Measurements from ENCODE around the gene HYDIN.

HYDIN gene

DNA sequence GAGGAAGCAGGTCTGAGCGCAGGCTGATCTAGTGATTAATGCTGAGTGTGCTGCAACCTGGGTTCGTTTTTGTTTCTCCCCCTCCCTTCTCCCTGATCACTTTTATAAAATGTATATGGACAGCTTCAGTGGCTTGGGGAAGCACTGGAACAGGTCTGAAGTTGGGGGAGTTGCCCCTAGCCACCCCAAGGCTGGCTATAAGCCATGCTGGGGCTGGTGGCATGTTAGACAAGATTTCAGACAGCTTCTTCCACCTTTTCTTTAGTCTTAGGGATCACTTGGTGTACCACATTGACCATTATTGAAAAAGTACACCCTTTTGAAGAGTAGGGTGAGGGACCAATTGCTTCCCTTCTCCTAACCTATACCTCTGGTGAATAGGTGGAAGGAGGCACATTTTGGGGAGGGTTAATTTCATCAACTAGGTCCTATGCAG lies 425.8 kb downstream of the HYDIN start:
- intact Hi-C loops (cut with DNase I) = no loop called here
- no peak for DNase-seq

DNA sequence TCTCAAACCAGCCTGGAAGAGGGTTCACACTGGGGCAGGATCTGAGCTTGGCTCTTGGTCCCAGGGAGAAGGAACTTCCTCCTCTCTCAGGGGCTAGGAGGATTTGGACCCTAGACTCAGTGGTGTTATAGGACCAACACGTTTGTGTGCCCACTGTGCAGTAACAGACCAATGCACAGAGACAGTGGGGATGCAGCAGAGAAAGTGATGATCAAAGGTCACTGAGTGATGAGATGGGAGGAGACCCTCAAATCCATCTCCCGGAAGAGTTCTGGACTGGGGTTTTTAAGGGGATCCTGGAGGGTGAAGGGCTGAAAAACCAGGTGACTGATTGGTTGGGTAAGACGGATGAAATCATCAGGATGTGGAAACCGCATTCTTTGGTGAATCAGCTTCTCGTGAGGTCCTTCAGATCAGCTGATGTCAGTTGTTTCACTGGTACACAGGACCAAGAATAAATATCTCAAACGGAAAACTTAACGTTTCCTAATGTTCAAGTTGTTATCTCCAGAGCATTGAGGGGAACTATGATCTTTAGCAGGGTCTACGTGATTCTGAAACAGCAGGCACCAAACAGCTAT lies 426.3 kb downstream of the HYDIN start:
- no peak for DNase-seq
- intact Hi-C loops (cut with DNase I) = no loop called here

DNA sequence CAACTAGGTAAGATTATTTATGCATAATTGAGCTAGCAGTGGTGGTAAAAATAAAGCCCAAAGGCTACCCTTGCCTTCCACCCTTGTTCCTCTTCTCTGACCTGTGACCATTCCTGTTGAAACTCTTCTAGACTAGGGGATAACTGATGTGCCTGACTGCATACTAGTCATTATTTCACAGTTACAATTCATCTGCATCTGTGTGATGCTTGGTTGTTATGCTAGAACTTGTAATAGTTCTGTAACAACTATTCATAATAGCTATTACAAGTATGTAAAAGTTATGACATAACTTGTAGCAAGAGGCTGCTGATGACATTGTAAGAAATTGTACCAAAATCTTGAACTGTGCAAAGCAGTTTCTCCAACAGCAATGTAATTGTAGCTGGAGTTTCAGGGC lies 427.2 kb downstream of the HYDIN start:
- no peak for DNase-seq
- intact Hi-C loops (cut with DNase I) = no loop called here

DNA sequence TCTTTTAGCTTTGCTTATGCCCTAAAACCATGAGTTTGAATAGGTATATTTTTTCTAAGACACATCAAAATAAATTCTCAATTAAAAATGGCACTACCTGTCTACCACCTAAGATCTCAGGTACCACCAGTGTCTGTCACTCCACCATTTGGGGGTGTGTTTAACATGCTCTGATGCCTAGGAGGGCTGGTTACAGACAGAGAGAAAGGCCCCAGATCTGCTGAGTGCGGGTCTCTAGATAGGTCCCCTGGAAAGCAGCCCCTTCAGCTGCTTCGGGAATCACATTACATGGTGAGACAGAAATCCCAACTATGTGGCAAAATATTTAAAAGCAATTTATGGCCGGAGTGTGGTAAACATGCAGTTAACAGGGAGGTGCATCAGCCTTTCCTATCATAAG lies 428.9 kb downstream of the HYDIN start:
- no peak for DNase-seq
- intact Hi-C loops (cut with DNase I) = no loop called here

DNA sequence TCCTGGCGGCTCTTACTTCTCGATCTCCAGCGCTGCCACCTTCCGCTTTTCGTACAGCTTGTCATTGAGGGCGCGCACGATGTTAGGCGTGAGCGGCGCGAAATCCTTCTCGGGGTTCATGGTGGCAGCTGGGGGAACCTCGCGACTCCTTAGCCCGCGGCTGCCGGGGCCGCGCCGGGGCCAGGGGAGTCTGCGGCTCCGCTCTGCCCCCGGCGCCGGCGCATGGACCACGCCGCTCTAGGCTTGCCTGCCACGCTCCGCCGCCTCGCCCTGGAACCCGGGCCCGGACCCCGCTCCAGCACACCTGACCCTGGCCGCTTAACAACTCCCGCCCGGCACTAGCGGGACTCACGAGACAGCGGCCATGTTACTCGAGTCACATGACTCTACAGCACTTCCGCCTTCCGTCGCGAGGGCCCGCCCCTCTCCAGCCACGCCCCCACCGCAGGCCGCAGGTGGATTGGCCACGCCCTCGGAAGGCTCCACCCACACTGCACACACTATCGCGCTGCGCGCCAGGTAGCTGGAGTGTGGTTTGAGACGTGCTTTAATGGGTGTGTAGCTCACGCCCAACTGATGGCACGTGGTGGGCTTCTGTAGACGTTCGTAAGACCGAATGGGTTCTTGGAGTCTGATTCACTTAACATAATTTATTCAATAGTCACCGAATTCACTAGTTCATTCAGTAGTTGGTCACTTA lies 429.6 kb downstream of the HYDIN start, which contains the start of gene VAC14:
Gene VAC14 (minus strand): TSS at position 378 of the 700 bp plus-strand sequence. CDS start 258 bp downstream, at position 120.
- DNase-seq = peak; percentile 87 to 97 (median 92)
- intact Hi-C loops (cut with DNase I) = no loop called here

DNA sequence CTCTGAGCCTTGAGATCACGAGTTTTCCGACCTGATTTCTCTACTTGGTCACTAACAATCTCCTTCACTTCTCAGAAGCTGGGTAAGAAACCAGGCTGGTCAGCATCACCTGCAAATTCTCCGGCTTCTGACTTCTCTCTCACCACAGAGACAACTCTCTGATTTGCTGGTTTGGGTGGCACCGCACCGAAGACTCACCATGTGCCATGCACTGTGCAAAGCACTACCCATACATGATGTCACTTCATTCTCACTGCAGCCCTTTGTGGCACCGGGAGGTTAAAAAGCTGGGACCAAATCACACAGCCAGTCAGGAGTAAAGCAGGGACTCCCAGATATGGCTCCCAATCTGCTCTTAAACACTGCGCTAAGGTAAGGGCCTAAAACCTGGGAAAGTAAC lies 430.2 kb downstream of the HYDIN start:
- peak in 7 of 42 donors; percentile 2 to 31 (median 10) for DNase-seq
- intact Hi-C loops (cut with DNase I) = no loop called here

DNA sequence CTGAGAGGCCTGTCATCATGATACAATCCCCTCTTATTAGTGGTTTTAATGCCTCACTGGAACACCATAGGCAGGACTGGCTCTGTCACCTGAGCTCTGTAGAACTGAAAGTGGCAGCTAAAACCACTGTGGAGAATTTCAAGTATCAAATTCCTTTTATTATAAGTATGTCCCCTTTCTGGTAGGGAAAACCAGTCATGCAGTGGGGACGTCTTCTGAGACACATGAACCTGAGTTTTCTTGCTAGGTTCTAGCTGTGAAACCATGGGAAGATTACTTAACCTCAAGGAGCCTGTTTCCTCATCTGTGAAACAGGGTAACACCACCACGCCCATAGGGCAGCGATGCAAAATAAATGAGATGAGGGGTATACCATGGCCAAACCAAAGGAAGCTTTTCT lies 434.2 kb downstream of the HYDIN start:
- intact Hi-C loops (cut with DNase I) = no loop called here
- DNase-seq = no peak

DNA sequence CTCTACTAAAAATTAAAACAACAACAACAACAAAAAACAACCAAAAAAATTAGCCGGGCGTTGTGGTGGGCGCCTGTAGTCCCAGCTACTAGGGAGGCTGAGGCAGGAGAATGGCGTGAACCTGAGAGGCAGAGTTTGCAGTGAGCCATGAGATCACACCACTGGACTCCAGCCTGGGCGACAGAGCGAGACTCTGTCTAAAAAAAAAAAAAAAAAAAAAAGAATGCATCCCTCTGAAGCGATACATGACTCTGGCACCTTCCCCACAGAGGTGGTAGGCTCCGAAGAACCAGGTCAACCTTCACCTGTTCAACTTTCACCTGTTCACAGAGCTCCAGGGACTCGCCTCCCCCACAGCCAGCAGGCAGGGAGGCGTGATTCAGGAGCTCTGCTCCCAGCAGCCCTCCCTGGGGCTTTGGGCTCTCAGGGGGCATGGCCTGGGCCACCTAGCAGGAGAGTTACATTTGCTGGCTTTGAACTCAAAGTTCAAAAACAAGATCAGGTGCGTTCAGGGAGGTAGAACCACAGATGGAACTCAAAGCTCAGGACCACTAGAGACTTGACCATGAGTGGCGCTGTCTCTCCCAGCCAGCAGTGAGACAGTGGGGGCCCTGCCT lies 435.1 kb downstream of the HYDIN start:
- intact Hi-C loops (cut with DNase I) = no loop called here
- no peak for DNase-seq

DNA sequence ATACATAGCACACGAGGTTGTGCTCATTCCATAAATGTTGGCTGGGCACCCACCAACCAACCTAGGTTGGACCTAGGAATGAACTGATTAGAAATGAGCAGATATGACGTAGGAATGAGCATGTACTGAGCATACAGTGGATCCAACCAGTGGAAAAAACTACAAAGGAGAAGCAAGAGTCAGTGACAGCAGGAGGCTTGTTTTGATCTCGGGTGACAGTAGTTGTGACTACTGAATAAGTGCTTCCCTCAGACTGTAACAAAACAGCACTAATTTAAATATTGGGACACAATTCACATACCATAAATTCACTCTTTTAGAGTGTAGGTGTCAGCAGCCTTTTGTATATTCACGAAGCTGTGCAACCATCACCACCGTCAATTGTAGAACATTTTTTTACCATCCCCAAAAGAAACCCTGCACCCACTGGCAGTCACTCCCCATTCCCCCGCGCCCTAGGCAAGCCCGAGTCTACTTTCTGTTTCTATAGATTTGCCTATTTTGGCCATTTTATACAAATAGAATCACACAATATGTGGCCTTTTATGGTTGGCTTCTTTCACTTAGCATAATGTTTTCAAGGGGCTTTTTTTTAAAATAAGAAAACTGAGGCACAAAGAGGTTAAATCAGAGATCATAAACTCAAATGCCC lies 436.5 kb downstream of the HYDIN start:
- intact Hi-C loops (cut with DNase I) = no loop called here
- no peak for DNase-seq

DNA sequence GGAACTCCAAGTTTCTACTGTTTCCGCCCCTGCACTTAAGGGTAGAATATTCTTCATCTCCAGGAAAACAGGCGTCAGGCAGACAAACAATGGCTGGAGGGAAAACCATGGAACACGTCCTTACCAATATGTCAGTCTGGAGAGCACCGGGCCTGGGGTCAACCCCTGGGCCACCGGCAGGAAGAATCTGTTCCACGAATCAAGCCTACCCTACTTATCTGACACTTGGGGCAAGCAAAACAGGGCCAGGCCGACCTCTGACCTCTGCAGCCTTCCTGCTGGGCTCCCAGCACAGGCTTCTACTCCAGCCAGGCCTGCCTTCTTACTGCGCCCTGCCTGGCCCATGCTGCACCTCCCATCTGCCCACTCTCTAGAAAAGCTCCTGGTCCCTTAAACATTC lies 439.7 kb downstream of the HYDIN start:
- DNase-seq = no peak
- intact Hi-C loops (cut with DNase I) = no loop called here

DNA sequence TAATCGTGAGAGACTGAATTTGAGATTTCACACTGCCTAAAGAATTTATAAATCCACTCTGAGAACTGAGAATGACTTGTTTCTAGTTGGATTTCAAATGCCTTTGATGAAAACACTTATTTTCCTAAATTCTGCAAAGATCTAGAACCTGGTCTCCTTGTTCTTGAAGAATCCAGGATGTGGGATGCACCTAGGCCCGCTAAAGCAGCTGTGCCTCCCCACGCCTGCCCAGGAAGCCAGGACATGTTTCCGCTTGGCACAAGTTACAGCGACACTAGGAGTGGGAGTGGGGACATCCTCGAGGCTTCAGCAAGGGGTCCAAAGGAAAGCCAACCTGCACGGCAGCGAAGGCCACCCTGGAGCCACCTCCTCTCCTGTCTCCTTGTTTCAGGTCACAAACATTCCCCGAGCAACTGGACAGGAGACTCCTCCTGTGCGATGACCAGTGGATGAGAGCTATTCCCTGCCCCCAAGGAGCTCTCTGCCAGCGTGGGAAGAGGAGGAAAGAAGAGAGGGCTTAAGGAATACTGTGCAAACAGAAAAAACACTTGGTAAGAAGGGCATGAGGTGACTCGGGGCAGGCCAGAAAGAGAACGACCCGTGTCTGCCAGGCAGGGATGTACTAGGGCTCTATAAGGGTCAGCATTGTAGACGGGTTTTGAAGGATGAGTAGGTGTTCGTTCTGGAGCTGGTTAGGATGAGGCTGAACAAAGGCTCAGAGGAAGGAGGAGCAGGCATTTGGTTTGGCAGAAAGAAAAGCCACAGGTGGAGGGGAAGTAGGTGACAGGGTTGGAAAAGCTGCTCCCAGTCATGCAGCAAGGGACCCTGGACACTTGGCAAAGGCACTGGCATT lies 440.7 kb downstream of the HYDIN start:
- no peak for DNase-seq
- intact Hi-C loops (cut with DNase I) = no loop called here

DNA sequence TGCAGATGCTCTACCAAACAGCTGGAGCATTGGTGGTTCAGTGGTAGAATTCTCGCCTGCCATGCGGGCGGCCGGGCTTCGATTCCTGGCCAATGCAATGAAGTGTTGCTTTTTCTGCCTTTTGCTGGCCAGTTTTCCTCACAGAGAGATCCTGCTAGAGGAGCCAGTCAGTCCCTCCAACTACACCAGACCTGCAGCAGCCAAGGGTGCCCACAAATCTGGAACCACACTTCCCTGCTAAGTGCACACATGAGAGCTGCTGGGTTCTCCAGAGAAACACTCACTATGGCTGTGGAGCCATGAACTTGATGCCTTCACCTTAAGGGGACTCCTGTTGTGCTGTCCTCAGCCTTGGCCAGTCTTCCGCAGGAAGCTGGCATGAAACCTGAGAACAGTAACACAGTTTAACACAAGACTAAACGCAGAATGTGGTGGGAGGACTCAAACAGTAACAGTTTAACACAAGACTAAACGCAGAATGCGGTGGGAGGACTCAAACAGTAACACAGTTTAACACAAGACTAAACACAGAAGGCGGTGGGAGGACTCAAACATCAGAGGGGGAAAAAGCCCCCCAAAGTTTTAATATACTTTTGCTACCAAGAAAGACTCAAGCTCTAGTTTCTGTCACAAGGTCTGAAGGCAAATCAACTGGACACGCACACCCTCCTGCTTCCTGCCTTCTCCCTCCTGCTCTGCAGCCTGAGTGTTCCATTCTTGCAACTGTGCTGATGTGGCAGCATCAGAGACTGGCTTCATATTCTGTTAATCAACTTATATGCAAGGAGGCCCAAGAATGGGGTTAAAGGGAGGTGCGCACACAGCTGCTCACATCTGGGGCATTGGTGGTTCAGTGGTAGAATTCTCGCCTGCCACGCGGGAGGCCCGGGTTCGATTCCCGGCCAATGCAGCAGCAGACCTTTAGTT lies 441.6 kb downstream of the HYDIN start:
- intact Hi-C loops (cut with DNase I) = no loop called here
- DNase-seq = no peak

DNA sequence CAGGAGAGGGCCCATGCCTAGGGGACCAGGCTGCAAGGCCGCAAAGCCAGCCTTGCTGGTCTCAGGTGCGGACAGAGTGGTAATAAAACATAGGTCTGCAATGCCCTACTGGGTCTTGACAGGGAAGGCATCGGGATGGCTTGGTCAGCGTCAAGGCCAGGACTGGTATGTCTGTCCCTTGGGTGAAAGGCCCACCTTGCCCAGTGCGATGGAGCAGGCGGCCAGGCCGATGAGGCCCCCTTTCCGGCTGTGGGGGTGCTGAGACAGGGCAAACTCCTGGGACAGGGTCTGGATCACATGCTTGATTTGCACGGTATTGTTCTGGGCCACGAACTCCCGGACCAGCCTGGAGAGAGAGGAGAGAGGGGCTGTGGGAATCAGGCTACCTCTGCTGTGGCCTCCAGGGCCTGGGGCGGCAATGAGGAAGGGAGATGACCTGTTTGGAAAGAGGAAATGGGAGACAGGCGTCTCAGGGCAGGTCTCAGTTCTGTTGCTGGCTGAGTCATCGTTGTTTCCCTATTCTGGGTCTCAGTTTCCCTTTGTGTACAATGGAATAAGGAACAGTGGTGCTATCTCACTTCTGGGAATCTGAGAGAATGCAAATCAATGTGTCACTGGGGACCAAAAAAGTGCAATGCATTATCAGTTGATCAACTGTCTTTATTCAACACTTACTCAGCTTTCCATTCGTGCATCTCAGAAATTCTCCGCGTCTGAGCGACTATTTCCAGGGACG lies 444.3 kb downstream of the HYDIN start:
- intact Hi-C loops (cut with DNase I) = no loop called here
- no peak for DNase-seq

DNA sequence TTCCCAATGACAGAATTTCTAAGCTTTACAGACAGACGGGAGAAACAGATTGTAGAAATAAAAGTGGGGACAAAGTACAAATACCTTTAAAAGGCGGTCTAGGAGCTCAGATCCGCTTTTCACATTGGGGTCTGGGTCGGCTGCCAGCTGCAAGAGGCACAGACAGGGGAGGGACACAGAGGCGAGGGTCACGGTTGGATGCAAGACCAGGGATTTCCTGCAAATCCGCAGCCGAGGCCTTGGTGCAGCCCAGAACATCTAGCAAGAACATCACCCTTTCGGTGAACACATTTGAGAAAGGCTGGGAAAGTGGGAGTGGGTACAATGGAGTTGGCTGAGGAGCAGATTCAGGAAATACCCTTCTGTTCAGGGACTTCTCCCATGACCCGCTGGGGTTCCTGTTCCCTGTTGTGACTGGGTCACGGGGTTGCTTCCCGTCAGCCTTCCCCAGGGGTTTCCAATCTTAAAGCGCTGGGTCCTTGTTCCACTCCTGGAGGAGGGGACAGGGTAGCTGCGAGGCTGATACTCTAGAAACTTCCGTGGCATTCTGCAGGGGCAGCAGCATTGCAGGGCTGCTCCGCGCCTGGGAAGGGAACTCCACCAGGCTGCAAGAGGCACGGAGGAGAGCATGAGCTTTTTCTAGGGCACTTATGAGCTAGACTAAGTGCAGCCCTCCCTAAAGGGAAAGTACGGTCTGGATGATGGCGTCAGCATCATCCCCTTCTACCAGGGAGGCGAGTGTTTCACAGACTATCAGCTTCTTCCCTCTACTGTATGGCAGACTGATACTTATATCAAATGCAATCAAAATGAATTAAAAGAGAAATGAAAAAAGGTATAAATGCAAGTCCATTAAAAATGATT lies 445.6 kb downstream of the HYDIN start:
- intact Hi-C loops (cut with DNase I) = no loop called here
- no peak for DNase-seq

DNA sequence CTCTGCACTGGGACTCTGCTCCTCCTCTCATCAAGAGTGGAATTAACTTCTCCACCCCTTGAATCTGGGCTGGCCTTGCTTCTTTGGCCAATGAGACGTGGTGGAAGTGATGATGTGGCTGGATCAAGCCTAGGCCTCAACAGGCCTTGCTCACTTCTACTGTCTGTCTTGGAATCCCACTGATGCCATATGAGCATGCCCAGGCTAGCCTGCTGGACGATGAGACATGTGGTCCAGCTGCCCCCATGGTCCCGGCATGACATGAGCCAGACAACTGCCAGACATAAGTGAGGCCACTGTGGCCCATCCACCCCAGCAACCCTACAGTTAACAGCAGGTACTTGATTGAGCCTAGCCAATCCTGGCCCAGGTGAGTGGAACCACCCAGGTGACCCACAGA lies 448.3 kb downstream of the HYDIN start:
- no peak for DNase-seq
- intact Hi-C loops (cut with DNase I) = no loop called here

DNA sequence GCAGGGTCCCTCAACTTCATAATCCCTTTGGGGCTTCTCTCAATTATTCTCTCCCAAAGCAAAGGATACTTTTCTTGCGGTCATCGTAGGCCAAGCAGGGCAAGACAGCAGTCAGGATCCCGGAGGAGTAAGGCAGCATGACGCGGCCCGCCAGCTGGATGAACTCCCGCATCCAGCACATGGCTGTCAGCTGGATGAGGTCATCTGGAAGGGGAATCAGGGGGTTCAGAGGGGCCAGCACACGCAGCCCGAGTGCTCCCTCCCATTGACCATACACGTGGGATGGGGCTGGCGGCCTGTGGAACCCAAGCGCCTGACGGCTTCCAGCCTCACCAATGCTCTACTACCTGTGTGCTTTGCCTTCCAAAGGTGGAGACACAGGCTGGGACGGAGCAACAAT lies 448.7 kb downstream of the HYDIN start:
- no peak for DNase-seq
- intact Hi-C loops (cut with DNase I) = no loop called here

DNA sequence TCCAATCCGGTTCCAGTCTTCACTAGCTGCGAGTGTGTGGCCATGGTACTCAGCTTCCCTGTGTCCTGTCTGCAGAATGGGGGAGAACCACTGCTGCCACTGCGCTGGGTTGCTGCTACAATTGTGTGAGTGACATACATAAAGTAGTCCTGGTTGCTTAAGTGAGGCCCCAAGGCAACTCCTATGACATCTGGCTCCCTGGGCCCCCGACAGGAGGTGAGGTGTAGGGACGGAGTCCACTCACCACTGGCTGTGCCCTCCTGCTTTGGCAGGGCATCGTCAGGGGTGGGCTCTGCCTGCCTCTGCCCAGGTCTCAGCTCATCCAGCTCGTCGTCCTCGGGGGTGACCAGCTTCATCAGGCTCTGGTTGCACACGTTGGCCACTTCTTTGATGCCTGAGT lies 450.0 kb downstream of the HYDIN start:
- DNase-seq = no peak
- intact Hi-C loops (cut with DNase I) = no loop called here
